Measurements from ENCODE around the gene VPS13D. TPM values are rescaled to one million over a fixed set of nuclear protein-coding genes. Genes with fewer than 3 reads are reported as not detected.

The VPS13D gene
- total and polyA plus RNA-seq, 2 donors (not counting 3 experiments of a cell fraction or from before 2014, with no cell fraction given) = 13.6 to 48.5 TPM

- no peak overlapping the region for H3K9ac ChIP-seq (replicated peaks; ENCODE audit: extremely low read depth, insufficient read depth, low read length)
Observed at GRCh38 chr1:12208271-12208670, 21.6 kb upstream of the VPS13D start.

GRCh38 chr1:12208764-12209494 lies 20.9 kb upstream of the VPS13D start:
- CTCF ChIA-PET = interaction anchor here (0.6 to 17.5 kb wide), 7 partner anchors 18 to 86 kb away, joined by 3 to 537 read pairs (median 4); no protein-coding TSS in a partner anchor
- no peaks in the 10 kb centered on the region for H4K20me1 ChIP-seq (replicated peaks; ENCODE audit: control insufficient read depth, extremely low read depth, insufficient read depth, low read length)
- no peaks in the 10 kb centered on the region for H3K9me3 ChIP-seq (replicated peaks; ENCODE audit: control insufficient read depth, insufficient read depth, low read length)
- no peaks in the 10 kb centered on the region for H3K27me3 ChIP-seq (ENCODE audit: control insufficient read depth in 2 of 2, insufficient read depth in 2 of 2, low read length in 2 of 2)
- dilution Hi-C loops (cut with MboI; ENCODE audit: extremely low pct_ligation_motif_present, low sequenced_read_pairs) (no loop called here), intact Hi-C loops (cut with micrococcal nuclease) (loop anchor here (1.0 kb wide), 4 partner anchors 25 to 84 kb away; no protein-coding TSS in a partner anchor)
- peaks cover 0 to 15% of the 10 kb centered on the region in 2 experiments for H3K36me3 ChIP-seq (ENCODE audit: control insufficient read depth in 2 of 2, extremely low read depth in 1 of 2, insufficient read depth in 2 of 2, low read length in 2 of 2)
- POLR2A ChIA-PET = no interaction called here
- no peak overlapping the region for H3K4me3 ChIP-seq (replicated peaks in 1 of 3; ENCODE audit: insufficient read depth in 1 of 3, low read depth in 1 of 3, low read length in 3 of 3)
- H3K4me2 ChIP-seq (ENCODE audit: insufficient read depth, low read length) = no peak overlapping the region
- no peak overlapping the region for H3K27ac ChIP-seq (ENCODE audit: insufficient read depth, low read depth, low read length)
- FAIRE-seq (peak; percentile 96), DNase-seq (ENCODE audit: low read depth, low spot score) (peak; percentile 84)
- H3K4me1 ChIP-seq (ENCODE audit: control insufficient read depth, extremely low read depth, insufficient read depth, low read length) = no peaks in the 10 kb centered on the region
- H3K9me1 ChIP-seq (replicated peaks; ENCODE audit: control insufficient read depth, extremely low read depth, insufficient read depth, low read length) = no peaks in the 10 kb centered on the region
- H3K9ac ChIP-seq (replicated peaks; ENCODE audit: extremely low read depth, insufficient read depth, low read length) = no peak overlapping the region
- TF ChIP-seq FOS (IDR thresholded peaks at IDR 0.05; ENCODE audit: borderline replicate concordance, insufficient read depth, low read length) = no peak
- TF ChIP-seq JUN (IDR thresholded peaks at IDR 0.05; ENCODE audit: borderline replicate concordance, insufficient read depth, insufficient read length, low read depth) = no peak
- no peak for TF ChIP-seq EZH2 (IDR thresholded peaks at IDR 0.05; ENCODE audit: borderline replicate concordance, low read depth, low read length, severe bottlenecking)
- TF ChIP-seq, protein P1, sequence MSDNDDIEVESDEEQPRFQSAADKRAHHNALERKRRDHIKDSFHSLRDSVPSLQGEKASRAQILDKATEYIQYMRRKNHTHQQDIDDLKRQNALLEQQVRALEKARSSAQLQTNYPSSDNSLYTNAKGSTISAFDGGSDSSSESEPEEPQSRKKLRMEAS (IDR thresholded peaks at IDR 0.05; ENCODE audit: insufficient read depth, insufficient read length) = no peak
- no peak for TF ChIP-seq GATA2 (IDR thresholded peaks at IDR 0.05; ENCODE audit: insufficient read depth, insufficient read length, low read depth, low read length)
- TF ChIP-seq, protein P2, sequence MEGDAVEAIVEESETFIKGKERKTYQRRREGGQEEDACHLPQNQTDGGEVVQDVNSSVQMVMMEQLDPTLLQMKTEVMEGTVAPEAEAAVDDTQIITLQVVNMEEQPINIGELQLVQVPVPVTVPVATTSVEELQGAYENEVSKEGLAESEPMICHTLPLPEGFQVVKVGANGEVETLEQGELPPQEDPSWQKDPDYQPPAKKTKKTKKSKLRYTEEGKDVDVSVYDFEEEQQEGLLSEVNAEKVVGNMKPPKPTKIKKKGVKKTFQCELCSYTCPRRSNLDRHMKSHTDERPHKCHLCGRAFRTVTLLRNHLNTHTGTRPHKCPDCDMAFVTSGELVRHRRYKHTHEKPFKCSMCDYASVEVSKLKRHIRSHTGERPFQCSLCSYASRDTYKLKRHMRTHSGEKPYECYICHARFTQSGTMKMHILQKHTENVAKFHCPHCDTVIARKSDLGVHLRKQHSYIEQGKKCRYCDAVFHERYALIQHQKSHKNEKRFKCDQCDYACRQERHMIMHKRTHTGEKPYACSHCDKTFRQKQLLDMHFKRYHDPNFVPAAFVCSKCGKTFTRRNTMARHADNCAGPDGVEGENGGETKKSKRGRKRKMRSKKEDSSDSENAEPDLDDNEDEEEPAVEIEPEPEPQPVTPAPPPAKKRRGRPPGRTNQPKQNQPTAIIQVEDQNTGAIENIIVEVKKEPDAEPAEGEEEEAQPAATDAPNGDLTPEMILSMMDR (IDR thresholded peaks at IDR 0.05; ENCODE audit: extremely low read depth in 1 of 2, insufficient read depth in 1 of 2, low read depth in 1 of 2, low read length in 2 of 2) = peak; percentile 87 to 92
- no peak for TF ChIP-seq MYC (IDR thresholded peaks at IDR 0.05; ENCODE audit: low read depth, low read length)
- no peaks in the 10 kb centered on the region for H3K79me2 ChIP-seq (ENCODE audit: control insufficient read depth, insufficient read depth, low read length)
- no peak overlapping the region for H2AFZ ChIP-seq (ENCODE audit: low read depth, low read length)
- BruUV-seq (replicated peaks) = TSS peak; percentile 35

More at GRCh38 chr1:12208271-12208670, 21.6 kb upstream of the VPS13D start:
- no peaks in the 10 kb centered on the region for H3K79me2 ChIP-seq (ENCODE audit: control insufficient read depth, insufficient read depth, low read length)
- no peak overlapping the region for H3K27ac ChIP-seq (ENCODE audit: insufficient read depth, low read depth, low read length)
- dilution Hi-C loops (cut with MboI; ENCODE audit: extremely low pct_ligation_motif_present, low sequenced_read_pairs) = no loop called here
- H3K36me3 ChIP-seq (ENCODE audit: control insufficient read depth in 2 of 2, extremely low read depth in 1 of 2, insufficient read depth in 2 of 2, low read length in 2 of 2) = peaks cover 0 to 15% of the 10 kb centered on the region in 2 experiments
- H3K9me3 ChIP-seq (replicated peaks; ENCODE audit: control insufficient read depth, insufficient read depth, low read length) = no peaks in the 10 kb centered on the region
- TF ChIP-seq, protein P2 (IDR thresholded peaks at IDR 0.05; ENCODE audit: extremely low read depth in 1 of 2, insufficient read depth in 1 of 2, low read depth in 1 of 2, low read length in 2 of 2) = no peak
- no peak for TF ChIP-seq FOS (IDR thresholded peaks at IDR 0.05; ENCODE audit: borderline replicate concordance, insufficient read depth, low read length)
- no peaks in the 10 kb centered on the region for H3K27me3 ChIP-seq (ENCODE audit: control insufficient read depth in 2 of 2, insufficient read depth in 2 of 2, low read length in 2 of 2)
- ChIA-PET CTCF (interaction anchor here (0.6 to 17.5 kb wide), 7 partner anchors 18 to 86 kb away, joined by 3 to 537 read pairs (median 4); no protein-coding TSS in a partner anchor), POLR2A (no interaction called here)
- no peaks in the 10 kb centered on the region for H4K20me1 ChIP-seq (replicated peaks; ENCODE audit: control insufficient read depth, extremely low read depth, insufficient read depth, low read length)
- BruUV-seq (replicated peaks) = no TSS peak
- no peaks in the 10 kb centered on the region for H3K4me1 ChIP-seq (ENCODE audit: control insufficient read depth, extremely low read depth, insufficient read depth, low read length)
- no peaks in the 10 kb centered on the region for H3K9me1 ChIP-seq (replicated peaks; ENCODE audit: control insufficient read depth, extremely low read depth, insufficient read depth, low read length)
- intact Hi-C loops (cut with micrococcal nuclease) = loop anchor here (1.0 kb wide), 3 partner anchors 24 to 83 kb away; no protein-coding TSS in a partner anchor
- H2AFZ ChIP-seq (ENCODE audit: low read depth, low read length) = no peak overlapping the region
- H3K4me3 ChIP-seq (replicated peaks in 1 of 3; ENCODE audit: insufficient read depth in 1 of 3, low read depth in 1 of 3, low read length in 3 of 3) = no peak overlapping the region
- no peak overlapping the region for H3K4me2 ChIP-seq (ENCODE audit: insufficient read depth, low read length)
- FAIRE-seq = no peak
- no peak for DNase-seq (ENCODE audit: low read depth, low spot score)

All from endothelial cell of umbilical vein (primary cell).